Renal pelvis (tissue), 4 donors: ENCODE results near the gene GIPC3. TPM values are rescaled to one million over a fixed set of nuclear protein-coding genes. Genes with fewer than 3 reads are reported as not detected.
"Not testable (repeated sequence)": the region's sequence is repeated elsewhere in the genome, so short reads cannot be mapped to it uniquely, and the experiment has no call there.

Experiments used
- DNase-seq: peaks from one replicate; pipeline ENCODE4 v3.0.0-alpha.2; 2013
- polyA plus RNA-seq, 3 donors: library from polyadenylated mRNA; unstranded; fragments of 120-200 nt; gene quantifications; one replicate each; pipeline ENCODE4 v1.2.1, GENCODE V29; 2013; ENCODE audit not compliant: insufficient read length in 3 of 3

GIPC3 gene
- polyA plus RNA-seq, 3 donors = 3.1 to 4.0 (median 3.4) TPM

DNA sequence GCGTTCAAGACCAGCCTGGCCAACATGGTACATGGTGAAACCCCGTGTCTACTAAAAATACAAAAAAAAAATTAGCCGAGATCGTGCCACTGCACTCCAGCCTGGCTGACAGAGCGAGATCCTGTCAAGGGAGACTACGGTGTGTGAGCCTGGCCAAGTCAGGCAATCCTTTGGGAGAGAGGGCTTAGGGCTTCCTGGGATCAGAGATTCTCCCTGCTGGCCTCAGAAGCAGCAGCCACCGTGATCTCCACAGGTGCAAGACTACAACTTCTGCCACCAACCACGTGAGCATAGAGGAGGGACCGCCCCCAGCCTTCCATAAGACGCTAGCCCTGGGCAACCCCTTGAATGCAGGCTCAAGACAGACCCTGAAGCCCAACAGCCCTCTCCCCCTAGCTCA, 35.5 kb upstream of the GIPC3 start:
- DNase-seq = no peak

GRCh38 chr19:3550947-3551791, 34.1 kb upstream of the GIPC3 start:
- DNase-seq = no peak

DNA sequence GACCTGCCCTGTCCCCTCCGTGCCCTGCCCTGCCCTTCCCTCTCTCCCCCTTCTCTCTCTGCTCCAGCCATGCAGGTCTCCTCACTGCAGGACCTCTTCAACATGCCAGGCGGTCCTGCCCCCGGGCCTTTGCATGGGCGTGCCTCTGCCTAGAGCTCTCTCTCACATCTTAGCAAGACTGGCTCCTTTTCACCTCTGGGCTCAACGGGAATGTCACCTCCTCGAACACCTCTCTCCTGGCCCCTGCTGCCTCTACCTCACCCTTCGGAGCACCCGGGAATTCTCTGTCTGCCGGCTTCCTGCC, 33.5 kb upstream of the GIPC3 start:
- DNase-seq = no peak

GRCh38 chr19:3554254-3555083, 30.8 kb upstream of the GIPC3 start:
- DNase-seq = no peak

DNA sequence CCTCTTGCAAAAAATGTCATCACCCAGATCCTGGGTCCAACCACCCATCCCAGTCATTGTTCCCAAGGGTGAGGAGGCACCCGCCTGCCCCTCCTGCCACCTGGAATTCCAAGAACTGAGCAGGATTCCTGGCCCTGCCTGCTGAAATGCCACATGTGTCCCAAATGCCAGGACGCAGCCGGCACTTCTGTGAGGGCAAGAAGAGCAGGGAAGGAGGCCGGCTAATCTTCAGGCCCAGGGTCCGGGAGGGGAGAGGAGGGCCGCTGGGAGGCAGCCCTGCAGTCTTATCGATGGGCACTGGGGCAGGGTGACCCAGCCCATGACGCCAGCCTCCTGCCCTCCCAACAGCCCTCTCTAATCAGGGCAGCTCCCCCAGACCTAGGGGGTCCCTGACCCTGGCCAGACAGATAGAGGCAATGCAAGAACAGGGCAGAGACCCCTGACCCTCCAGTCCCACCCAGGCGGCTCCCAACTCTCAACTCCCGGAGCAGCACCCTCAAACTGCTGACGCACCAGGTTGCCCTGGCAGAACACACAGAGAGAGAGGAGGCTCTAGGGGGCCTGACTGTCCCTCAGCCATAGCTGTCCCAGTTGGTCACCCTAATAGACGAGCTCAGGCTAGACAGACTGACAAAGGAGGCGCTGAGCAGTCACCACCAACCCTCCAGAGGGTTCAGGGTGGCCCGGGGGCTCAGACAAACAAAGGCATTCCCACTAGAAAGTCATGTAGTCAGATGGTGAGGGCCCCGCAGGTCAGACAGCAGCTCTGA, 29.4 kb upstream of the GIPC3 start:
- DNase-seq = no peak

- no peak for DNase-seq
Observed at GRCh38 chr19:3556423-3556977, 28.8 kb upstream of the GIPC3 start.

- DNase-seq = no peak
Observed at GRCh38 chr19:3556978-3557460, 28.3 kb upstream of the GIPC3 start.

DNA sequence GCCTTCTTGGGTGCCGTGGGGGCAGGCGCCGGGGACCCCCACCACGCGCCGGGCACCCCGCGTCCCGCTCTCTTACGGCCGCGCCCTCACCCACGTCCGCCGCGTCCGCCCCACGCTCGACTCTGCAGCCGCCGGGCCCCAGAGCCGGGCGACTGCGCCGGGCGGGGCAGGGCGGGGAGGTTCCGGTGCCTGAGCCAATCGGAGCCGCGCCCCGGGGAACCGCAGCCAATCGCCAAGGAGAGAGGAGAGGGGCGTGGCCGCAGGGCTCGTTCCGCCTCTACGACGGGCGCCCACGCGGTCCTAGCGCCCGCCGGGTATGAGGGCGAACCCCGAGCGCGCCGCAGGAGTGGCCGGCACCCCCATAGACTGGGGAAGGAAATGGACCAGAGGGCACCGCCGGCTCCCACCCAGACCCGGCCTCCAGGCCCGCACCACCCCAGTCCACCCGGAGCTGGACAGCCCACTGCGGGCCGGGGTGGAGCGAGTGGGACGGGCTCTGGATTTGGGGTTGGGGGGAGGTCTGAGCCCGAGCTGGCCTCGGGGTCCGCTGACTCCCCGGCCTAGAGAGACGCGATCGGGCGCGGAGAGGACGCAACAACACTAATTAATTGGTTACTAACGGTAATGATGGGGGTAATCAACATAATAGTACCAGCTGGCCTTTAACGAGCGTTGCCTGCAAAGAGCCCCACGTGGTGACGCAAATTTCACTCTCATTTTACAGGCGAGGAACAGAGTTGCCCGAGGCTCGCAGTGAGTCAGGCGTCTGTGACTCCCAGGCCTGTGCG, 27.6 kb upstream of the GIPC3 start, which contains the start of gene MFSD12:
TSS of gene MFSD12 (minus strand) at position 126 of the 788 bp plus-strand sequence. CDS start 183 bp downstream, outside the sequence.
- peak; percentile 94 for DNase-seq

DNA sequence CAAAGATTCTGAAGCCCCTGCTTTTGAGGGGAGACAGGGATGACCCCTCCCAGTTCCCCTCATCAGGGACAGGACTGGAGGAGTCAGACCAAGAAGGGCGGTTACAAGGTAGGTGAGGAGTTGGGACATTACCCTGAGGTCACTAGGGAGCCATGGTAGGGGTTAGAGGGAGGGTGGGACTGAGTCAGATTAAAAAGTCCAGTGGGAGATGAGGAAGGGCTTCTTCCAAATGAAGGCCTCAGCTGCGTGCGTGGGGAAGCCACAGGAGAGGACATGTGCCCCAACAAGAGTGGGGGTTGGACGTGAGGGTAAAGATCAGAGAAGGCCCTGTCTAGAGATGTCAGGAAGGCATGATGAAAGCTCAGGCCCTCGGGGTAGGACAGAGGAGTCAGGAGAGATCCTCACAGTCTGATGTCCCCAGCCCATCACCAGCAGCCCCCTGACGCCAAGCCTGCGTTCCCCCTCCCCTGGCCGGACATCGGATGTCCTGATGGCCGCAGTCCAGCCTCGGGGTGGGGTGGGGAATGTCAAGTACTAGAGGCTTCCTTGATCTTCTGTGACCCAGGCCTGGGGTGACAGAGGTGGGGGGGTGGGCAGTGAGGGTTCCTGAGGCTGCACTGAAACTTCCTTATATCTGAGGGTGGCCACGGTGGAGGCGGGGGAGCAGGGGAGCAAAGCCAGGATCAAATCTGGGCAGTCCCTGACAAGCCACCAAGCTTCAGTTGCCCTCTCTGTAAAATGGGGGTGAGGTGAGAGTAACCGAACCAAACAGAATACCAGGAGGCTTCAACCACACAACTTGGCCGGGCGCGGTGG, 21.4 kb upstream of the GIPC3 start:
- no peak for DNase-seq

- no peak for DNase-seq
Observed at GRCh38 chr19:3565139-3565538, 20.1 kb upstream of the GIPC3 start.

DNA sequence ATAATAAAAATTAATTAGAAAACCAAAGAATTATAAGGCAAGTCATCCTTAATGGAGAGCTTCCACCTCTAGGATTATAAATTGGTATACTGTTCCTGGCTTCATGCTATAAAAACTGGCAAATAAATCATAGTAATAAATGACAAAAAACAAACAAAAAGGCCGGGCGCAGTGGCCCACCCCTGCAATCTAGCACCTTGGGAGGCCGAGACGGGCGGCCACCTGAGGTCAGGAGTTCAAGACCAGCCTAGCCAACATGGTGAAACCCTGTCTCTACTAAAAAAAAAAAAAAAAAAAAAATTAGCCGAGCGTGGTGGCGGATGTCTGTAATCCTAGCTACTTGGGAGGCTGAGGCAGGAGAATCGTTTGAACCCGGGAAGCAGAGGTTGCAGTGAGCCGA, 15.2 kb upstream of the GIPC3 start:
- not testable (repeated sequence) for DNase-seq

- no peak for DNase-seq
Observed at GRCh38 chr19:3570606-3571011, 14.7 kb upstream of the GIPC3 start.

GRCh38 chr19:3572132-3572854, 13.0 kb upstream of the GIPC3 start:
- DNase-seq = peak; percentile 100

DNA sequence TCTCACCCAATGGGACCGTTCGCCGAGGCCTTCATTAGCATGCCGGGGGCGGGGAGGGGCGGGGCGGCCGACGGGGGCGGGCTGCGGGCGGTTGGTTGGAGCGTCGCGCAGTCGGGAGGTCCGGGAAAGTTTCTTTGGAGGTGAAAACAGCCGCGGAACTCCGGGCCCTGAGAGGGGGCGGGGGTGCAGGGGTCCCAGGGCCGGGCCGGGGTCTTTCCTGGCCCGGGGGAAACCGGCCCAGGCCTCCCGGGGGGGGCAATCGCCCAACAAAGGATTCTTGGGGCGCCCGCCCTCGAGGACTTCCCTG, 12.5 kb upstream of the GIPC3 start, which contains the start of gene HMG20B:
TSS of gene HMG20B (plus strand) at position 90 of the 307 bp plus-strand sequence. CDS start 366 bp downstream, outside the sequence.
- DNase-seq = no peak

- DNase-seq = no peak
Observed at GRCh38 chr19:3573162-3573857, 12.0 kb upstream of the GIPC3 start.

DNA sequence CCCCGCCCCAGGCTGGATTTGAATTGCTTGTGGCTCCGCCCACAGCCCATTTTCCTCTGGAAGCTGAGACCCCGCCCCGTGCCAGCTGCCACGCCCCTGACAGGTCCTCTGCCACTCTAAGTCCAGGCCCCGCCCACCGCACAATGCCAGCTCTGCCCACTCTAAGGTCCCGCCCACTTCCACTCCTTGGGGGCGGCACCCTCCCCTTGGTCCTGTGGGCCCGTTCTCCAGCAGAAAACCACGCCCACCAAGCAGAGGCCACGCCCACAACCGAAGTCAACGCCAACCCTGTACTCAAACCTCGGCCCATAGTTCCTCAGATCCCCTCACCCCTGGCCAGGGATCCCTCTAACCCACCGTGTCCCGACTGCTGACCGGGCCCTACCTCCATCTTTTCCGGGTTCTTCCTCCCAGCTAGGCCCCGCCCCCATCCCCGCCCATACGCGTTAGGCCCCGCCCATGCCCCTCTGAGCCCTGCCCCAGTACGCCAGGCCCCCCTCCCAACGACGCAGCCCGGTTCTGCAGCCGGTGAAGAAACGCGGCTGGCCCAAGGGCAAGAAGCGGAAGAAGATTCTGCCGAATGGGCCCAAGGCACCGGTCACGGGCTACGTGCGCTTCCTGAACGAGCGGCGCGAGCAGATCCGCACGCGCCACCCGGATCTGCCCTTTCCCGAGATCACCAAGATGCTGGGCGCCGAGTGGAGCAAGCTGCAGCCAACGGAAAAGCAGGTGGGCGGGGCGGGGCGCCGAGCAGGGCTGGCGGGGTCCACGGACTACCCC, 11.2 kb upstream of the GIPC3 start:
- peak; percentile 74 for DNase-seq

GRCh38 chr19:3575260-3575741, 10.0 kb upstream of the GIPC3 start:
- DNase-seq = no peak
